Stomach (tissue), 9 donors: ENCODE measurements around the gene NPBWR2. TPM values are rescaled to one million over a fixed set of nuclear protein-coding genes. Genes with fewer than 3 reads are reported as not detected.
"Not testable (repeated sequence)": the region's sequence is repeated elsewhere in the genome, so short reads cannot be mapped to it uniquely, and the experiment has no call there.

ENCODE experiments used
- DNase-seq, 2 donors: peaks; one replicate each; pipeline versions ENCODE4 v3.0.0 to v3.0.0-alpha.2; 2013 to 2019
- H3K27ac ChIP-seq, 5 donors: fragments of 200-600 bp in 4 of 5; sonication (generic) in 4 of 5; one replicate each; pipeline ENCODE4 v1.5.1; 2013 to 2019; ENCODE audit warnings: mild to moderate bottlenecking in 1 of 5, moderate library complexity in 1 of 5
- H3K27me3 ChIP-seq, 3 donors: fragments of 200-600 bp; sonication (generic); one replicate each; pipeline ENCODE4 v1.5.1; 2017 to 2019; ENCODE audit warnings: mixed run types in 1 of 3
- H3K36me3 ChIP-seq, 4 donors: fragments of 200-600 bp; sonication (generic); 1 replicate in 3 of 4; 2 replicates in 1 of 4; pipeline ENCODE4 v1.5.1; 2016 to 2019
- H3K4me1 ChIP-seq, 4 donors: fragments of 200-600 bp; sonication (generic); one replicate each; pipeline ENCODE4 v1.5.1; 2016 to 2019
- H3K4me3 ChIP-seq, 4 donors: fragments of 200-600 bp; sonication (generic) in 3 of 4; one replicate each; pipeline ENCODE4 v1.5.1; 2016 to 2019; ENCODE audit warnings: mild to moderate bottlenecking in 1 of 4
- H3K9me3 ChIP-seq, 4 donors: fragments of 200-600 bp; sonication (generic); one replicate each; pipeline ENCODE4 v1.5.1; 2016 to 2019
- CTCF ChIP-seq, 7 experiments: fragments of 450-650 bp in 4 of 7; fragments of 200-600 bp in 3 of 7; sonication (generic) in 3 of 7; IDR thresholded peaks; one replicate each; pipeline ENCODE4 v1.5.1; 2016 to 2019; ENCODE audit warnings: antibody characterized with exemption in 7 of 7, control low read depth in 2 of 7, mild to moderate bottlenecking in 1 of 7
- EP300 ChIP-seq: sonication (generic); formaldehyde crosslinking; IDR thresholded peaks from one replicate; pipeline ENCODE4 v1.6.1; 2017; ENCODE audit warnings: antibody characterized with exemption
- POLR2A ChIP-seq, 4 donors: fragments of 450-650 bp; IDR thresholded peaks; one replicate each; pipeline ENCODE4 v1.6.1; 2016; ENCODE audit warnings: antibody characterized with exemption in 4 of 4, control low read depth in 2 of 4, mild to moderate bottlenecking in 1 of 4, moderate library complexity in 1 of 4
- POLR2AphosphoS5 ChIP-seq, 3 donors: sonication (generic); formaldehyde crosslinking; IDR thresholded peaks; one replicate each; pipeline ENCODE4 v1.6.1; 2016; ENCODE audit warnings: antibody characterized with exemption in 3 of 3
- WGBS, 5 donors: extraction: QIAGEN DNeasy Blood & Tissue Kit in 3 of 5; methylation state at CpG; one replicate each; pipeline versions ENCODE4 v1.1.5 to v1.1.7; 2013 to 2018; 5-methylcytosine and 5-hydroxymethylcytosine counted together
- intact Hi-C: fragments of 100-400 bp; cut with DNase I; formaldehyde crosslinking; loops from one replicate; pipeline ENCODE4 v1.15.1; 2023; ENCODE audit warnings: low total_unique reads
- polyA plus RNA-seq, 3 donors: library from polyadenylated mRNA; stranded (reverse); fragments of 200-250 nt; gene quantifications; one replicate each; pipeline ENCODE4 v1.2.3, GENCODE V29; 2013
- total RNA-seq, 5 donors: library from RNA; depleted of rRNA; stranded (reverse); fragments of >200 nt; gene quantifications; one replicate each; pipeline versions ENCODE4 v1.1.0 to v1.2.3, GENCODE V29; 2014 to 2016
- donor health status: healthy with polysubstance abuse.
- donor health status: Bipolar disorder and iron deficiency.
- donor health status: healthy.

NPBWR2 gene
- total and polyA plus RNA-seq, 8 donors: not detected

GRCh38 chr20:64139199-64140060 is 32.1 kb upstream of the NPBWR2 start:
- intact Hi-C loops: no loop called here
- DNase-seq: no peak
- TF ChIP-seq POLR2A (IDR thresholded peaks at IDR 0.05) (no peak), POLR2AphosphoS5 (IDR thresholded peaks at IDR 0.05) (no peak), CTCF (IDR thresholded peaks at IDR 0.05) (no peak), EP300 (no peak)
- H3K27me3 ChIP-seq: peaks cover 0 to 50% (median 0%) of the 10 kb centered on the region in 3 donors
- WGBS, 5 donors: 68 to 77% (median 73%) methylated on average over 14 to 21 of the region's 21 CpGs
- H3K4me1 ChIP-seq: no peaks in the 10 kb centered on the region
- no peak overlapping the region for H3K4me3 ChIP-seq
- no peaks in the 10 kb centered on the region for H3K36me3 ChIP-seq
- no peak overlapping the region for H3K27ac ChIP-seq
- peaks cover 0 to 1% (median 0%) of the 10 kb centered on the region in 4 donors for H3K9me3 ChIP-seq

- Histone ChIP-seq H3K4me3 (no peak overlapping the region), H3K27me3 (peaks cover 0 to 54% (median 0%) of the 10 kb centered on the region in 3 donors), H3K27ac (no peak overlapping the region), H3K36me3 (no peaks in the 10 kb centered on the region), H3K4me1 (no peaks in the 10 kb centered on the region), H3K9me3 (no peaks in the 10 kb centered on the region)
- intact Hi-C loops: no loop called here
- DNase-seq: no peak
- WGBS, 5 donors: 76 to 89% (median 86%) methylated on average over 16 to 18 of the region's 18 CpGs
- TF ChIP-seq POLR2AphosphoS5 (IDR thresholded peaks at IDR 0.05): no peak
- no peak for TF ChIP-seq CTCF (IDR thresholded peaks at IDR 0.05)
- TF ChIP-seq POLR2A (IDR thresholded peaks at IDR 0.05): no peak
- no peak for TF ChIP-seq EP300
Measured at GRCh38 chr20:64138276-64138815, 31.0 kb upstream of the NPBWR2 start.

- 66 to 74% (median 67%) methylated on average over 5 to 6 of the region's 6 CpGs for WGBS, 5 donors
- TF ChIP-seq CTCF (IDR thresholded peaks at IDR 0.05): no peak
- TF ChIP-seq POLR2A (IDR thresholded peaks at IDR 0.05): no peak
- no peak for TF ChIP-seq EP300
- no peak for TF ChIP-seq POLR2AphosphoS5 (IDR thresholded peaks at IDR 0.05)
- no peak for DNase-seq
Measured at GRCh38 chr20:64137598-64138031, 30.2 kb upstream of the NPBWR2 start.

GRCh38 chr20:64136004-64136710 is 28.8 kb upstream of the NPBWR2 start:
- no peak for TF ChIP-seq CTCF (IDR thresholded peaks at IDR 0.05)
- no peak for TF ChIP-seq EP300
- TF ChIP-seq POLR2A (IDR thresholded peaks at IDR 0.05): no peak
- no peak for TF ChIP-seq POLR2AphosphoS5 (IDR thresholded peaks at IDR 0.05)
- WGBS, 5 donors: 81 to 87% (median 84%) methylated on average over 28 to 32 of the region's 32 CpGs
- Histone ChIP-seq H3K27ac (no peak overlapping the region), H3K4me3 (no peak overlapping the region), H3K27me3 (peaks cover 0 to 38% (median 0%) of the 10 kb centered on the region in 3 donors), H3K4me1 (no peaks in the 10 kb centered on the region), H3K9me3 (no peaks in the 10 kb centered on the region), H3K36me3 (no peaks in the 10 kb centered on the region)
- no peak for DNase-seq
- intact Hi-C loops: no loop called here

More at GRCh38 chr20:64137598-64138031, 30.2 kb upstream of the NPBWR2 start:
- H3K9me3 ChIP-seq: no peaks in the 10 kb centered on the region
- H3K4me3 ChIP-seq: no peak overlapping the region
- no peaks in the 10 kb centered on the region for H3K36me3 ChIP-seq
- H3K27ac ChIP-seq: no peak overlapping the region
- intact Hi-C loops: no loop called here
- peaks cover 0 to 47% (median 0%) of the 10 kb centered on the region in 3 donors for H3K27me3 ChIP-seq
- H3K4me1 ChIP-seq: no peaks in the 10 kb centered on the region

- H3K36me3 ChIP-seq, H3K27ac ChIP-seq, DNase-seq, H3K9me3 ChIP-seq, intact Hi-C loops, H3K4me3 ChIP-seq, H3K4me1 ChIP-seq: not testable (repeated sequence)
- H3K27me3 ChIP-seq: peaks cover 0 to 30% (median 0%) of the 10 kb centered on the region in 3 donors
- WGBS, 5 donors: 73 to 79% (median 75%) methylated on average over 20 of the region's 20 CpGs
Measured at GRCh38 chr20:64134744-64135143, 27.4 kb upstream of the NPBWR2 start.
